Measurements from ENCODE around the gene CTR9. TPM values are rescaled to one million over a fixed set of nuclear protein-coding genes. Genes with fewer than 3 reads are reported as not detected.
"Not testable (repeated sequence)": the region's sequence is repeated elsewhere in the genome, so short reads cannot be mapped to it uniquely, and the experiment has no call there.

CTR9 gene
- total RNA-seq, 4 donors from 2014 or later, result 14.5 to 26.4 (median 19.6) TPM

- TF ChIP-seq EP300 (IDR thresholded peaks at IDR 0.05) (peak in 1 of 2 donors; percentile 100), CTCF (IDR thresholded peaks at IDR 0.05) (peak in 2 of 5 experiments; percentile 32 to 39), POLR2A (IDR thresholded peaks at IDR 0.05) (peak; percentile 94 to 98)
- Histone ChIP-seq H3K36me3 (peaks cover 0 to 32% (median 29%) of the 10 kb centered on the region in 3 donors), H3K4me1 (peaks cover 0 to 42% (median 21%) of the 10 kb centered on the region in 4 donors), H3K9me3 (no peaks in the 10 kb centered on the region), H3K27ac (peak within 1 kb of the TSS; percentile 97 to 100 (median 99)), H3K27me3 (no peaks in the 10 kb centered on the region), H3K4me3 (peak within 1 kb of the TSS; percentile 83 to 99 (median 94))
- 0 to 1% methylated on average over 59 to 61 of the region's 65 CpGs for WGBS, 2 donors
- peak; percentile 95 to 96 for DNase-seq (ENCODE audit: low spot score in 2 of 2)
Observed at GRCh38 chr11:10808553-10809372, 57.7 kb downstream of the CTR9 start, which contains the start of gene EIF4G2. Gene EIF4G2, minus strand, starts transcription at chr11:10808926.

GRCh38 chr11:10809373-10810160 lies 58.5 kb downstream of the CTR9 start:
- no peaks in the 10 kb centered on the region for H3K27me3 ChIP-seq
- WGBS, 2 donors, result 1 to 2% methylated on average over 26 to 28 of the region's 29 CpGs
- H3K27ac ChIP-seq, result peak overlapping the region; percentile 75 to 100 (median 99)
- H3K36me3 ChIP-seq, result peaks cover 0 to 24% (median 21%) of the 10 kb centered on the region in 3 donors
- peaks cover 0 to 34% (median 21%) of the 10 kb centered on the region in 4 donors for H3K4me1 ChIP-seq
- peak; percentile 15 to 34 for DNase-seq (ENCODE audit: low spot score in 2 of 2)
- TF ChIP-seq POLR2A (IDR thresholded peaks at IDR 0.05) (no peak), EP300 (IDR thresholded peaks at IDR 0.05) (no peak), CTCF (IDR thresholded peaks at IDR 0.05) (no peak)
- H3K9me3 ChIP-seq, result no peaks in the 10 kb centered on the region
- H3K4me3 ChIP-seq, result peak overlapping the region; percentile 83 to 99 (median 94)

GRCh38 chr11:10813945-10814344 lies 62.9 kb downstream of the CTR9 start:
- Histone ChIP-seq H3K4me3 (no peak overlapping the region), H3K36me3 (no peaks in the 10 kb centered on the region), H3K27me3 (no peaks in the 10 kb centered on the region), H3K4me1 (peaks cover 0 to 6% (median 4%) of the 10 kb centered on the region in 4 donors), H3K27ac (no peak overlapping the region), H3K9me3 (no peaks in the 10 kb centered on the region)
- no peak for DNase-seq (ENCODE audit: low spot score in 2 of 2)
- TF ChIP-seq POLR2A (IDR thresholded peaks at IDR 0.05), result no peak
- no peak for TF ChIP-seq CTCF (IDR thresholded peaks at IDR 0.05)
- TF ChIP-seq EP300 (IDR thresholded peaks at IDR 0.05), result no peak

- WGBS, 2 donors, result 93 to 100% methylated on average over 1 of the region's 1 CpG
- H3K36me3 ChIP-seq, result no peaks in the 10 kb centered on the region
- no peak overlapping the region for H3K27ac ChIP-seq
- no peak overlapping the region for H3K4me3 ChIP-seq
- no peaks in the 10 kb centered on the region for H3K27me3 ChIP-seq
- no peaks in the 10 kb centered on the region for H3K4me1 ChIP-seq
- DNase-seq (ENCODE audit: low spot score in 2 of 2), result no peak
- no peaks in the 10 kb centered on the region for H3K9me3 ChIP-seq
- TF ChIP-seq CTCF (IDR thresholded peaks at IDR 0.05), result no peak
- TF ChIP-seq EP300 (IDR thresholded peaks at IDR 0.05), result no peak
Observed at GRCh38 chr11:10818594-10818993, 67.5 kb downstream of the CTR9 start.

GRCh38 chr11:10822491-10822890 lies 71.4 kb downstream of the CTR9 start:
- H3K4me1 ChIP-seq; H3K36me3 ChIP-seq; H3K27ac ChIP-seq; H3K9me3 ChIP-seq; DNase-seq (ENCODE audit: low spot score in 2 of 2); H3K27me3 ChIP-seq; H3K4me3 ChIP-seq: not testable (repeated sequence)
- 79 to 90% methylated on average over 3 of the region's 3 CpGs for WGBS, 2 donors

Data from tibial nerve (tissue), 4 donors.